K562 treated with DMSO at 1 percent for 4 hours (cell line): Measurements from ENCODE around the gene CHMP5. TPM values are rescaled to one million over a fixed set of nuclear protein-coding genes. Genes with fewer than 3 reads are reported as not detected.

Experiments
- total RNA-seq: library from RNA; unstranded; fragments of 300-600 nt; gene quantifications from 2 replicates; pipeline ENCODE4 v1.2.3, GENCODE V29; 2022; ENCODE audit not compliant: insufficient read depth

Gene CHMP5
- 38.2 and 43.7 TPM in 2 replicates for total RNA-seq

DNA sequence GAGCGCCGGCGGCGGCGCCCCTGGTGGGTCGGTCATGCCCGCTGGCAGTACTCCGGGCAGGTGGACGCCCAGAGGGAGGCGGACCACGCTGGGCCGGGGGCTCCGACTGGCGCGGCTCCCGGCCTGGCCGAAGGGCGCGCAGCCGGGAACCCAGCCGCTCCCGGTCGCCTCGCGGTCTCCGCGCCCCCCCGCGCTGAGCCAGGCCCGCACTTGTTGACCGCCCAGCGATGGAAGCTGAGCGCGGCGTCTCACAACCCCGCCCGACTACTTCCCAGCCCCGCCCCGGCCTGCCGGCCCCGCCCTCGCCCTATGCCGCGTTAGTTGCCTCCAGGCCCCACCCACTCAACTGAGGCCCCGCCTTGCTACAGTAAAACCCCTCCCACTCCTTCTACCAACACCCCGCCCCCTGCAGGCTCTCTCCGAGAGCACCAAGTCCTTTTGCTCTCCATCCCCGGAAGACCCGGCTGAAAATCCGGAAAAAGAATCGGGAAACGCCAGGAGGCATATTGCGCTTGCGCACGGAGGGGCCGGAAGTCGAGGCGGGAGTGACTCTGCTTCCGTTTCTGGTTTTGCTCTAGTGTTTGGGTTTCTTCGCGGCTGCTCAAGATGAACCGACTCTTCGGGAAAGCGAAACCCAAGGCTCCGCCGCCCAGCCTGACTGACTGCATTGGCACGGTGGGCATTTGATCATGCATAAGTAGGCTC lies at the start of gene CHMP5, which contains the start of gene BAG1:
Gene CHMP5 (plus strand): TSS at position 577 of the 705 bp plus-strand sequence. CDS start 30 bp downstream, at position 607.
Gene BAG1 (minus strand): TSS at position 236 of the 705 bp plus-strand sequence.

DNA sequence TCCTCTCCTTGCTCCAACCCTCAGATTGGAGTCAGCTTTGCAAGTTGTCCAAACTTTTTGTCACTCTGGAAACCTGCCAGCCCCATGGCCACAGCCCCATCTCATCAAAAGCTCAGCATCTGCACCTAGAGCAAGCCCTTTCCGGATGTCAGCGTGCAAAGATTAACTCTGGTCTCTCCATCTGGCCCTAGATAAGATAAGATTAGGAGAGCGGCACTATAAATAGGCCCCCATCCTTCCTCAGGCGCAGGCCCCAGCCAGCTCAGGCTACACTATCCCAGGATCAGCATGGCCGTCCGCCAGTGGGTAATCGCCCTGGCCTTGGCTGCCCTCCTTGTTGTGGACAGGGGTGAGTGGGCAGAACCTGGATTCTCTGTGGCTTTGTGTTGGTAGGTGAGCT lies 24.9 kb upstream of the CHMP5 start, which contains the start of gene SPINK4:
Gene SPINK4 (plus strand): TSS at position 247 of the 400 bp plus-strand sequence. CDS start 42 bp downstream, at position 289.

GRCh38 chr9:33290247-33291030 lies 25.6 kb downstream of the CHMP5 start, which contains the start of gene NFX1:
Gene NFX1 (plus strand): TSS chr9:33290516. CDS start chr9:33290573, 57 bp downstream.

Other genes with a start within 250 kb of the CHMP5 start
- gene DNAJA1, start 239.8 kb upstream of the CHMP5 start, total RNA-seq = 147 and 170 TPM in 2 replicates
- 5.9 and 8.8 TPM in 2 replicates for gene SMU1, start 188.4 kb upstream of the CHMP5 start, total RNA-seq
- gene B4GALT1, start 97.7 kb upstream of the CHMP5 start, total RNA-seq = 28.9 and 32.8 TPM in 2 replicates
- gene SPINK4, start 24.9 kb upstream of the CHMP5 start, total RNA-seq = not detected in 2 replicates
- gene BAG1, start 341 bp upstream of the CHMP5 start, total RNA-seq = 94.4 and 121 TPM in 2 replicates
- 15.8 and 16.7 TPM in 2 replicates for gene NFX1, start 25.5 kb downstream of the CHMP5 start, total RNA-seq
- gene AQP7, start 137.5 kb downstream of the CHMP5 start, total RNA-seq = 1.4 TPM in 1 of 2 replicates, not detected in the other
- 19.2 and 33.9 TPM in 2 replicates for gene AQP3, start 182.5 kb downstream of the CHMP5 start, total RNA-seq
- gene NOL6, start 208.9 kb downstream of the CHMP5 start, total RNA-seq = 15.8 and 17.2 TPM in 2 replicates